NOMO-1 treated with dmso at 0.1 percent for 144 hours (cell line): Measurements from ENCODE around the gene GSN.

Experiments
- DNase-seq: peaks from one replicate; lab custom pipeline; 2025; ENCODE audit not compliant: unreplicated experiment; lab: John Stamatoyannopoulos, UW

Gene GSN

GRCh38 chr9:121368745-121369144 is 100.8 kb downstream of the GSN start:
- DNase-seq = no peak

- DNase-seq = peak; percentile 59
These were observed 101.8 kb downstream of the GSN start, which contains the start of gene STOM for GRCh38 chr9:121369595-121370265. Gene STOM (minus strand): TSS chr9:121370250. CDS start chr9:121370187, 63 bp downstream.

- no peak for DNase-seq
These were observed 103.6 kb downstream of the GSN start for GRCh38 chr9:121371495-121372061.

- DNase-seq = no peak
These were observed 104.5 kb downstream of the GSN start for GRCh38 chr9:121372239-121373010.

- DNase-seq = no peak
These were observed 105.2 kb downstream of the GSN start for GRCh38 chr9:121373011-121373729.

- DNase-seq = no peak
These were observed 108.4 kb downstream of the GSN start for GRCh38 chr9:121376214-121376830.

GRCh38 chr9:121380846-121381245 is 112.9 kb downstream of the GSN start:
- no peak for DNase-seq
